HG02970 (cell line): ENCODE data around the gene ADGRG7.
"Not testable (repeated sequence)": the region's sequence is repeated elsewhere in the genome, so short reads cannot be mapped to it uniquely, and the experiment has no call there.

Source experiments
- ATAC-seq: cut with Tn5 transposase; IDR thresholded peaks from one replicate; pipeline ENCODE4 v1.9.1; 2021; ENCODE audit warnings: mild to moderate bottlenecking, moderate library complexity, moderate number of reproducible peaks; ENCODE audit not compliant: unreplicated experiment, low FRiP score

The ADGRG7 gene

DNA sequence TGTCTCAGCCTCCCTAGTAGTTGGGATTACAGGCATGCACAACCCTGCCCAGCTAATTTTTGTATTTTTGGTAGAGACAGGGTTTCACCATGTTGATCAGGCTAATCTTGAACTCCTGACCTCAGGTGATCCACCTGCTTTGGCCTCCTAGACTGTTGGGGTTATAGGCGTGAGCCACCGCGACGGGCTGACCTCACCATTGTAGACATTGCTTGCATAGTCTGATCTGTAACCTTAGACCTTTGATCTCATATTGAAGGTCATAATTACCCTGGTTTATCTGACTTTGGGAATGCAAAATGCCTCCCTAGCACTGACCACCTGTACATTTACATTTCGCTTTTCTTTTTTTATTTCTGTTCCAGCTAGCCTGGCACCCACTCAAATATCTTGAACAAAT lies 31.2 kb downstream of the ADGRG7 start:
- no peak for ATAC-seq

- peak; percentile 72 for ATAC-seq
Measured at GRCh38 chr3:100641471-100642032, 32.2 kb downstream of the ADGRG7 start.

GRCh38 chr3:100645913-100646312 lies 36.5 kb downstream of the ADGRG7 start:
- ATAC-seq, result no peak

DNA sequence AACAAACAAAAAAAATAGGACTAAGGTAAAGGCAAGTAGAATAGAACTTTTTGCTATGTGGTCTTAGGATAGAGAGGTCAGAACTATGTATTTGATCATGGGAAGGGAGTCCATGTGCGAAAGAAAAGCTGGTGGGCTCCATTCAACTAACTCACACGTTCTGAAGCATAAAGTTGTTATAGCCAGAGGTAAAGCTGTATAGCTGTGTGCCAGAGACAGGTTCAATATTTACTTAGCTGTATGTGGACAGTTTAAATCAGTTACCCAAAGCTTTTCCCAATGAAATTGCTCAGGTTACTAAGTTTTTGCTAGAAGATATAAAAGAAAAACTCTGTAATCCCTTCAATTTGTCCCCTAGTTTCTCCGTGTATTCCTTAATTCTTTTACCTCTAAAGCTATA lies 37.8 kb downstream of the ADGRG7 start:
- ATAC-seq, result no peak

GRCh38 chr3:100647657-100648056 lies 38.3 kb downstream of the ADGRG7 start:
- no peak for ATAC-seq

DNA sequence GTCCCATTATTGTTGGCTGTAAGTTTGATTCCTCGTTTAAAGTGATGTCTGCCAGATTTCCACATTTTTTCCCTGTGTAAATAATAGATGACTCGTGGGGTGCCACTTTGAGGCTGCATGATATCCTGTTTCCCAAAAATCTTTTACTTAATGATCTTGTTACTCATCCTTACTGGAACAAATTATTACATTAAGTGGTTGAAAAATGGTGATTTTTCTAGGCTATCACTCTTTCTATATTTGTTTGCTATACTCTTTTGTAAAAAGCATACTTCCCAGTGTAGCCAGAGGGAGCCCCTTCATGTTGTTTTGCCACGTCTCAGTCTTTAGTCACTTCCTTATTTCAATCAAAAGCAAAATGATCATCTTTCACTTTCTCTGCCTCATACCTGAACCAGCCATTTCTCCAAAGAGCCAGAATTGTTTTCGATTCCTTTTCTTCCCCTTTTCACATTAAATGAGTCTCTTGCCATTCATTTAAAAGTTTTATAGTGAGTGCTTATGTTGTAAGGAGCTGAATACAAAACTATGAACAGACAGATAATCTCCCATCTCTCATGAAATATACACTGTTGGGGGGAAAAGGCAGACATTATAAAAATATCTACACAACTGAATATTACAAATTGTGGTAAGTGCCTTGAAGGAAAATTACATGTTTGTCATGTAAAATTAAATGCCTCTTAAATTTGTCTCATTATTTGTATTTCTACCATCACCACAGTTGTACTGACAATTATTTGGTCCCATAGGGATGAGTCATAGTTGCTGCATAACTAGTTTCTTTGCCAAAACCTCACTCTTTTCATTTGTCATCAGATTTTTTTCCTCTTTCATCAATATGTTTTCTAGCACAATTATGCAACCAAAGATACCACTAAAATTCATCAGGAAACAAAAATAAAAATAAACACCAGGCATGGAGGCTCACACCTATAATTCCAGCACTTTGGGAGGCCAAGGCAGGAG lies 41.5 kb downstream of the ADGRG7 start:
- peak; percentile 88 for ATAC-seq

- no peak for ATAC-seq
Measured at GRCh38 chr3:100653604-100654294, 44.3 kb downstream of the ADGRG7 start.

- ATAC-seq, result no peak
Measured at GRCh38 chr3:100656945-100657344, 47.5 kb downstream of the ADGRG7 start.

DNA sequence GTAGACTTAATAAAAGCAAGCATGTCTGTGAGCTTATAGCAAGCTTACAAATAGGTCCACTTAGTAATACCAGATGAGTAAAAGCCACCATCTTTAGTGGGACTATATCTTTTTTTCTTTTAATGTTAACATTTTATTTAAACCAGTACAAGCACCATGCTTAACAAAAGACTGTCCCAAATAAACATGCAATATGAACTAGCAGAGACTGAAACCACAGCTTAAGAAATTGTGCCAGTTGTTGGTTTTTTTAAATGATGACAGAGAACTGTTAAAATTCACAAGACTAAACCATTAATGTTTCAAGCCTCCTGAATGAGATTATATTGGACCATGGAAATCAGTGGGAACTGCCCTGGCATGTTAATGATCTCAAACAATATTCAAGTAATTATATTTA lies 51.9 kb downstream of the ADGRG7 start:
- ATAC-seq, result not testable (repeated sequence)

DNA sequence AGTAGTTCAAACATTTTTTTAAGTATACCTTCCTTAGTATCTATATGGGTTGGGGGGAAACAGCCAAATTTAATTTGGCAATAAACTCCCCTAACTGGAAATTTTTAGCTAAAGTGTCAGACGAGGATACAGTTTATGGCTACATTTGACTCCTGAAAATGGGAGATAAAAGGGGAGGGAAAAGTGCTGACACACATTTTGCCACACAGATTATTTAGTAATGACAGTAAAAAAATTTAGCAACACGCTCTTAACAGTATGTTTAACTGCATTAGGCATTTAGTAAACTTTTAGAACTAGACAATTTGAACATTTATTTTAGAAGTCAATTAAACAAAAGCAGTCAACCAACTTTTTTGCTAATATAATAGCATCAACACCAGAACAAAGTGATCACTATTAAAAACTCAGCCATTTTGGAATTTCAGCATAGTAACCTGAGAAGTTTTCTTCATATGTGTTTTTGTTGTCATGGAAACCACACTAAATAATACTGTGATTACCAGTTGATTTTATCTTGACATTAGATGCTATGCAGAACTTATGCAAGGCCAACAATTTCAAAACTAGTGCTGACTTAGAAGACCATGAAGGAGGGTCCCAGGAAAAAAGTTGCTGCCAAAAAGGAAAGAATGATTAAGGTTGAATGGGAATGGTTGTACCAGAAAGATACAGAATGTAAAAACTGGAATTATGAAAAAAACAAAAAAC lies 52.9 kb downstream of the ADGRG7 start:
- no peak for ATAC-seq

- no peak for ATAC-seq
Measured at GRCh38 chr3:100665230-100665629, 55.8 kb downstream of the ADGRG7 start.

DNA sequence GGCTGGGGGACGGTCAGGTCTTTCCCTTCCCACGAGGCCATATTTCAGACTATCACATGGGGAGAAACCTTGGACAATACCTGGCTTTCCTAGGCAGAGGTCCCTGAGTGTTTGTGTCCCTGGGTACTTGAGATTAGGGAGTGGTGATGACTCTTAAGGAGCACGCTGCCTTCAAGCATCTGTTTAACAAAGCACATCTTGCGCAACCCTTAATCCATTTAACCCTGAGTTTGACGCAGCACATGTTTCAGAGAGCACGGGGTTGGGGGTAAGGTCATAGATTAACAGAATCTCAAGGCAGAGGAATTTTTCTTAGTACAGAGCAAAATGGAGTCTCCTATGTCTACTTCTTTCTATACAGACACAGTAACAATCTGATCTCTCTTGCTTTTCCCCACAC lies 57.3 kb downstream of the ADGRG7 start:
- ATAC-seq, result not testable (repeated sequence)

GRCh38 chr3:100667316-100667715 lies 57.9 kb downstream of the ADGRG7 start:
- not testable (repeated sequence) for ATAC-seq

DNA sequence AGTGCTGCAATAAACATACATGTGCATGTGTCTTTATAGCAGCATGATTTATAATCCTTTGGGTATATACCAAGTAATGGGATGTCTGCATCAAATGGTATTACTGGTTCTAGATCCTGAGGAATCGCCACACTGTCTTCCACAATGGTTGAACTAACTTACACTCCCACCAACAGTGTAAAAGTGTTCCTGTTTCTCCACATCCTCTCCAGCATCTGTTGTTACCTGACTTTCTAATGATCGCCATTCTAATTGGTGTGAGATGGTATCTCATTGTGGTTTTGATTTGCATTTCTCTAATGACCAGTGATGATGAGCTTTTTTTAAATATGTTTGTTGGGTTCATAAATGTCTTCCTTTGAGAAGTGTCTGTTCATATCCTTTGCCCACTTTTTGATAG lies 61.6 kb downstream of the ADGRG7 start:
- not testable (repeated sequence) for ATAC-seq

DNA sequence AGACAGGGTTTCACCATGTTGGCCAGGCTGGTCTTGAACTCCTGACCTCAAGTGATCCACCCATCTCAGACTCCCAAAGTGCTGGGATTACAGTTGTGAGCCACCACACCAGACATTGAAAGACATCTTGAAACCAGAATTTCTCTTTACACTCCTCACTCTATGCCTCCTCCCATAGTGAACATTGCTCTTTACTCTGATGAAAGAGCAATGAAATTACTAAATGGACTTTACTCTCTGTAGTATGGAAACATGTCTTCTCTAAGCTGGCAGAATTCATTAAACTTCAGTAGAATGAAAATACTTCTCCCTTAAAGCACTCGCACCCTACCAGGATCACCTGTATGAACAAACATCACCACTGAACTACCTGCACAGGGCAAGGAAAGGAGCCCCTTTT lies 72.1 kb downstream of the ADGRG7 start:
- no peak for ATAC-seq

- ATAC-seq, result no peak
Measured at GRCh38 chr3:100682056-100682853, 72.9 kb downstream of the ADGRG7 start.

GRCh38 chr3:100682854-100683760 lies 73.7 kb downstream of the ADGRG7 start:
- no peak for ATAC-seq

- no peak for ATAC-seq
Measured at GRCh38 chr3:100693225-100693624, 83.8 kb downstream of the ADGRG7 start.

DNA sequence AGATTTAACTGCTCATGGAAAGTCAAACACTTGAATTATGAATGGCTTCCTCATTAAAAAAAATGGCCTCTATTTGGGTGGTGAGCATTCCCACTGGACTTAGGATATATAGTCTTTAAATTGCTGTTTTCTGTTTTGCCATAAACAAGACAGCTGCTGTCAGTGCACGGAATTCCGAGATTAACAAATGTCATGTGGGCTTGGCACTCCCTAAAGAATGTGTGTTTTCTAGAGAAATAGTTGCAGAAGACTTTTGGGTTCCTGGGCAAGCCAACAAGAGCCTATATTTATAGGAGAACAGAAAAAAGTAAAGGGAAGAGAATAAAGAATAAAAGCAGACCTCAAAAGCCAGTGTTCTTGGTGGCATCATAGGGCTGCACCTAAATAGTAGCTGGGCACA lies 86.3 kb downstream of the ADGRG7 start:
- no peak for ATAC-seq
